ENCODE measurements around the gene IFT81.

The IFT81 gene

DNA sequence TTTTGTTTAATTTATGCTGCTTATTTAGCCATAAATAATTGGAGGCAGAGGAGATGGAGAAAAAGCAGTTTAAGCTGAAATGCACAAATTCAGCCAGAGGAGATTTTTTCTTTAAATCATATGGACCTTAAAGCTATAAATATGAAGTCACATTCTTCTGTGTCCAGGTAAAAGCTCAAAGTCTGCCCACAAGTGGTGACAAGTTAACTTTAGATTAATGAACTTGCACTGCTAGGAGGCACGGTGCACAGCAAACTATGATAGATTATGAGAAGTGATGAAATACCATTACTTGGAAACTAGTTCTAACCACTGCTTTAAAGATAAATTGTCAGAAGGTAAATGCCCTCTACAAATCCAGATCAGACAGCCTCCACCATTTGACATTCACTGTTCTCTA is 69.0 kb downstream of the IFT81 start:
- Histone ChIP-seq H3K9me3 (ENCODE audit: insufficient read depth, low read length) (no peaks in the 10 kb centered on the region), H4K20me1 (ENCODE audit: low read depth, low read length) (no peaks in the 10 kb centered on the region), H3K27ac (ENCODE audit: low read depth, low read length) (no peak overlapping the region), H3F3A (ENCODE audit: insufficient read depth) (no peaks in the 10 kb centered on the region), H2AFZ (ENCODE audit: low read depth, low read length, severe bottlenecking) (no peak overlapping the region), H3K9ac (ENCODE audit: low read length) (no peak overlapping the region), H3K4me3 (ENCODE audit: insufficient read depth, low read length, poor library complexity, severe bottlenecking) (no peak overlapping the region), H3K79me2 (ENCODE audit: insufficient read depth, low read length) (no peaks in the 10 kb centered on the region), H3K36me3 (ENCODE audit: low read length) (no peaks in the 10 kb centered on the region), H3K9me2 (replicated peaks; ENCODE audit: insufficient read depth, low read length) (no peaks in the 10 kb centered on the region), H3K27me3 (ENCODE audit: low read length) (no peaks in the 10 kb centered on the region), H3K4me2 (ENCODE audit: low read depth, low read length, poor library complexity, severe bottlenecking) (no peak overlapping the region)
- TF ChIP-seq EZH2phosphoT487 (conservative IDR thresholded peaks at IDR 0.05; ENCODE audit: low read length) = no peak
- no peak for TF ChIP-seq CTCF (IDR thresholded peaks at IDR 0.05; ENCODE audit: insufficient read depth, low read length, poor library complexity, severe bottlenecking)

- Histone ChIP-seq H3K4me3 (ENCODE audit: insufficient read depth, low read length, poor library complexity, severe bottlenecking) (no peak overlapping the region), H3K27ac (ENCODE audit: low read depth, low read length) (no peak overlapping the region), H3K27me3 (ENCODE audit: low read length) (no peaks in the 10 kb centered on the region), H2AFZ (ENCODE audit: low read depth, low read length, severe bottlenecking) (no peak overlapping the region), H3K79me2 (ENCODE audit: insufficient read depth, low read length) (no peaks in the 10 kb centered on the region), H4K20me1 (ENCODE audit: low read depth, low read length) (no peaks in the 10 kb centered on the region), H3K4me2 (ENCODE audit: low read depth, low read length, poor library complexity, severe bottlenecking) (no peak overlapping the region), H3K9me2 (replicated peaks; ENCODE audit: insufficient read depth, low read length) (no peaks in the 10 kb centered on the region), H3K36me3 (ENCODE audit: low read length) (no peaks in the 10 kb centered on the region), H3K9ac (ENCODE audit: low read length) (no peak overlapping the region), H3K9me3 (ENCODE audit: insufficient read depth, low read length) (no peaks in the 10 kb centered on the region), H3F3A (ENCODE audit: insufficient read depth) (no peaks in the 10 kb centered on the region)
- no peak for TF ChIP-seq EZH2phosphoT487 (conservative IDR thresholded peaks at IDR 0.05; ENCODE audit: low read length)
- no peak for TF ChIP-seq CTCF (IDR thresholded peaks at IDR 0.05; ENCODE audit: insufficient read depth, low read length, poor library complexity, severe bottlenecking)
Observed at GRCh38 chr12:110197003-110197402, 72.8 kb downstream of the IFT81 start.

GRCh38 chr12:110198386-110198785 is 74.2 kb downstream of the IFT81 start:
- Histone ChIP-seq H2AFZ (ENCODE audit: low read depth, low read length, severe bottlenecking) (no peak overlapping the region), H3K9ac (ENCODE audit: low read length) (no peak overlapping the region), H3K9me3 (ENCODE audit: insufficient read depth, low read length) (no peaks in the 10 kb centered on the region), H3F3A (ENCODE audit: insufficient read depth) (no peaks in the 10 kb centered on the region), H3K79me2 (ENCODE audit: insufficient read depth, low read length) (no peaks in the 10 kb centered on the region), H3K27me3 (ENCODE audit: low read length) (no peaks in the 10 kb centered on the region), H3K4me3 (ENCODE audit: insufficient read depth, low read length, poor library complexity, severe bottlenecking) (no peak overlapping the region), H3K27ac (ENCODE audit: low read depth, low read length) (no peak overlapping the region), H3K4me2 (ENCODE audit: low read depth, low read length, poor library complexity, severe bottlenecking) (no peak overlapping the region), H3K36me3 (ENCODE audit: low read length) (no peaks in the 10 kb centered on the region), H3K9me2 (replicated peaks; ENCODE audit: insufficient read depth, low read length) (no peaks in the 10 kb centered on the region), H4K20me1 (ENCODE audit: low read depth, low read length) (no peaks in the 10 kb centered on the region)
- no peak for TF ChIP-seq CTCF (IDR thresholded peaks at IDR 0.05; ENCODE audit: insufficient read depth, low read length, poor library complexity, severe bottlenecking)
